ENCODE data around the gene SPINT4. TPM values are rescaled to one million over a fixed set of nuclear protein-coding genes. Genes with fewer than 3 reads are reported as not detected.
"Not testable (repeated sequence)": the region's sequence is repeated elsewhere in the genome, so short reads cannot be mapped to it uniquely, and the experiment has no call there.

The SPINT4 gene
- polyA plus RNA-seq = not detected

DNA sequence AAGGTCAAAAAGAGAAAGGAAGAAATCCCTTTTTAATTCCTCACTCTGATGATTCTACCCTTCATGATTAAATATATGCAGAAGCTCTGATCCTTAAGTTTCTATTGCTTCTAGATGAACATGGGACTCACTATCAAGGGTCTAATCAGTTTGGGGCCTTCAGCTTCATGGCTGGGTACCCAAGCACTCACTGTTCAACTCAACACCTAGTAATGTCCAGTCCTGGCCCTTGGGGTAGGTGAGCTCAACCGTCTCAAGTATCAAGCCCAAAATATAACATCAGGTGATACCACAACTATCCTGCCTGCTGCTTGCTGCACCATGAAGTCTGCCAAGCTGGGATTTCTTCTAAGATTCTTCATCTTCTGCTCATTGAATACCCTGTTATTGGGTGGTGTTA, at the start of gene SPINT4:
Gene SPINT4 (plus strand): TSS at position 301 of the 400 bp plus-strand sequence. CDS start 21 bp downstream, at position 322.
- Mint-ChIP-seq H3K9me3 (peaks cover 0 to 3% (median 0%) of the 10 kb centered on the region in 6 donors), H3K27me3 (ENCODE audit: low read depth in 3 of 3) (peaks cover 3 to 10% (median 10%) of the 10 kb centered on the region in 3 donors), H3K27ac (no peak within 1 kb of the TSS), H3K4me1 (no peaks in the 10 kb centered on the region), H3K4me3 (no peak within 1 kb of the TSS), H3K36me3 (no peaks in the 10 kb centered on the region)
- DNase-seq = no peak

DNA sequence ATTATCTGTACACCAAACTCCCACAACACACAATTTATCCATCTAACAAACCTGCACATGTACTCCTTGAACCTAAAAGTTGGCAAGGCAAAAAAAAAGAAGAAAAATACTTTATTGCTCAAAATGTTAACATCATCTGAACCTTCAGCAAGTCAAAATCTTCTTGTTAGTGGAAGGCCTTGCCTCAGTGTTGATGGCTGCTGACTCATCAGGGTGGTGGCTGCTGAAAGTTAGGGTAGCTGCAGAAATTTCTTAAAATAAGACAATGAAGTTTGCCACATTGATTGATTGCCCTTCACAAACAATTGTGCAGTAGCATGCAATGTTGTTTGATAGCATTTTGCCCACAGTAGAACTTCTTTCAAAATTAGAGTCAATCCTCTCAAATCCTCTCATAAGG, 49.4 kb upstream of the SPINT4 start:
- no peak for DNase-seq
- no peaks in the 10 kb centered on the region for H3K4me1 Mint-ChIP-seq
- H3K9me3 Mint-ChIP-seq = peaks cover 0 to 7% (median 2%) of the 10 kb centered on the region in 6 donors
- H3K27me3 Mint-ChIP-seq (ENCODE audit: low read depth in 3 of 3) = peaks cover 10 to 11% (median 10%) of the 10 kb centered on the region in 3 donors
- H3K36me3 Mint-ChIP-seq = peaks cover 0 to 2% (median 0%) of the 10 kb centered on the region in 3 donors
- H3K27ac Mint-ChIP-seq = no peak overlapping the region
- H3K4me3 Mint-ChIP-seq = no peak overlapping the region

DNA sequence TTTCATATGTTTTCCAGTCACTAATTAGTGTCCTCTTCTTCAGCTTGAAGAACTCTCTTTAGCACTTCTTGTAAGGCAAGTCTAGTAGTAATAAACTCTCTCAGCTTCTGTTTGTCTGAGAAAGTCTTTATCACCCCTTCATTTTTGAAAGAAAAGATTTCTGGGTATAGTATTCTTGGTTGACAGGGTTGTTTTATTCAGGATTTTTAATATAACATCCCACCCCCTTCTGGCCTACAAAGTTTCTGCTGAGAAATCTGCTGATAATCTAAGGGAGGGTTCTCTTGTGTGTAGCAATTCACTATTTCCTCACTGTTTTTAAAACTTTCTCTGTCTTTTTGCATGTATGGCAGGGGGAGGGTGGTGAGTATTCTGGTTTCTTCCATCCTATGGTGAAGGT, 42.5 kb upstream of the SPINT4 start:
- peaks cover 11 to 31% (median 21%) of the 10 kb centered on the region in 6 donors for H3K9me3 Mint-ChIP-seq
- H3K27me3 Mint-ChIP-seq (ENCODE audit: low read depth in 3 of 3) = peaks cover 7 to 21% (median 11%) of the 10 kb centered on the region in 3 donors
- no peaks in the 10 kb centered on the region for H3K4me1 Mint-ChIP-seq
- H3K27ac Mint-ChIP-seq = no peak overlapping the region
- no peak overlapping the region for H3K4me3 Mint-ChIP-seq
- peaks cover 3 to 6% (median 5%) of the 10 kb centered on the region in 3 donors for H3K36me3 Mint-ChIP-seq
- no peak for DNase-seq

DNA sequence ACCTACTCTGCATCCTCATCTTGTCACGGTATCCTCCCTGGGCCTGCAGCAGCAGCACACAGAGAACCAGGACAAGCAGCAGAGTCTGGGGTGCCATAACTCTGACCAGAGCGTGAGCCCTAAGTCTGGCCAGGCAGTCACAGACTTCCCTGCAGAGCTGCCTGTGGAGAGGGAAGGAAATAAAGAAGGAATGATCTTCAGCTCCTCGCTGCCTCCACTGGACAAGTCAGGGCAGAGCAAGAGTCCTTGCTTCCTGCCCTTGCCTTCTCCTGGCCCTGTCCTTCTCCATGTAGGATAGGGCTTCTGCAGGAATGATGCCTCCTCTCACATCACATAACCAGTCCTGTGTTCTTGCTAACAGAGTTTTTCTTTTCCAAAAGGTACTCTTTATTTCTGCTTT, 36.3 kb upstream of the SPINT4 start:
- no peaks in the 10 kb centered on the region for H3K4me1 Mint-ChIP-seq
- H3K4me3 Mint-ChIP-seq = no peak overlapping the region
- H3K9me3 Mint-ChIP-seq = peaks cover 0 to 2% (median 0%) of the 10 kb centered on the region in 6 donors
- no peaks in the 10 kb centered on the region for H3K36me3 Mint-ChIP-seq
- H3K27ac Mint-ChIP-seq = no peak overlapping the region
- no peak for DNase-seq
- H3K27me3 Mint-ChIP-seq (ENCODE audit: low read depth in 3 of 3) = peaks cover 3 to 11% (median 4%) of the 10 kb centered on the region in 3 donors

DNA sequence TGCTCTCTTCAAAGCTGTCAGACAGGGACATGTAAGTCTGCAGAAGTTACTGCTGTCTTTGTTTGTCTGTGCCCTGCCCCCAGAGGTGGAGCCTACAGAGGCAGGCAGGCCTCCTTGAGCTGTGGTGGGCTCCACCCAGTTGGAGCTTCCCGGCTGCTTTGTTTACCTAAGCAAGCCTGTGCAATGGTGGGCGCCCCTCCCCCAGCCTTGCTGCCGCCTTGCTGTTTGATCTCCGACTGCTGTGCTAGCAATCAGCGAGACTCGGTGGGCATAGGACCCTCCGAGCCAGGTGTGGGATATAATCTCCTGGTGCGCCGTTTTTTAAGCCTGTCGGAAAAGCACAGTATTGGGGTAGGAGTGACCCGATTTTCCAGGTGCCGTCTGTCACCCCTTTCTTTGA, 28.8 kb upstream of the SPINT4 start:
- H3K36me3 Mint-ChIP-seq, H3K4me3 Mint-ChIP-seq, H3K27ac Mint-ChIP-seq: not testable (repeated sequence)

DNA sequence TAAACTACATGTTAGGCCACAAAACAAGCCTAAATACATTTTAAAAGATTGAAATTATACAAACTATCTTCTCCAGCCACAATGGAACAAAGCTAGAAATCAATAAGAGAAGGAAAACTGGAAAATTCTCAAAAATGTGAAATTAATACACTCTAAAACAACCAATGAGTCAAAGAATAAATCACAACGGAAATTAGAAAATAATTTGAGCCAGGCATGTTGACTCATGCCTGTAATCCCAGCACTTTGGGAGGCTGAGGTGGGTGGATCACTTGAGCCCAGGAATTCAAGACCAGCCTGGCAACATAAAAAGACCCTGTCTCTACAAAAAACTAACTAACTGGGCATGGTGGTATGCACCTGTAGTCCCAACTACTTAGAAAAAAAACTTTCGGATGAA, 26.7 kb upstream of the SPINT4 start:
- Mint-ChIP-seq H3K4me1 (no peaks in the 10 kb centered on the region), H3K9me3 (no peaks in the 10 kb centered on the region), H3K27me3 (ENCODE audit: low read depth in 3 of 3) (peaks cover 2 to 7% (median 7%) of the 10 kb centered on the region in 3 donors), H3K27ac (no peak overlapping the region), H3K36me3 (no peaks in the 10 kb centered on the region), H3K4me3 (no peak overlapping the region)
- DNase-seq = no peak

More for the DNA sequence above, 28.8 kb upstream of the SPINT4 start:
- H3K4me1 Mint-ChIP-seq, H3K9me3 Mint-ChIP-seq, DNase-seq: not testable (repeated sequence)
- peaks cover 0 to 11% (median 7%) of the 10 kb centered on the region in 3 donors for H3K27me3 Mint-ChIP-seq (ENCODE audit: low read depth in 3 of 3)

DNA sequence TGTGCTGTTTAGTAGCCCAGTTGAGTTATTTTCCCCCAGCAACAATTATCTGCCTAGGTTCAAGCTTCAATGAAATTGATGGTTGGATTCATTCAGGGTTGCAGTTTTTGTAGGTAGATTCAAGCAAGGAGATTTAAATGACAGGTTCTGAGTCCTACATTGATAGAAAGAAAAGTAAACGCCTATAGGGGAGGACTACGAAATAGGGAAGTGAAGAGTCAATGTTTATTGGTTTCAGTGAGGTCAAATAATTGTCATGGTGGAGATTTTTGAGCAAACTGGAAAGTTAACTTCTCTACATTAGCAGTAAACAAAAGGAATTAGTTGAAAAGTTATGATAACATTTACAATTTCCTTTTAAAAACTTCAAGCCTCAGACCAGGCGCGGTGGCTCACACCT, 21.0 kb upstream of the SPINT4 start:
- H3K9me3 Mint-ChIP-seq = no peaks in the 10 kb centered on the region
- H3K36me3 Mint-ChIP-seq = no peaks in the 10 kb centered on the region
- H3K27ac Mint-ChIP-seq = no peak overlapping the region
- H3K4me3 Mint-ChIP-seq = no peak overlapping the region
- peaks cover 3 to 18% (median 5%) of the 10 kb centered on the region in 3 donors for H3K27me3 Mint-ChIP-seq (ENCODE audit: low read depth in 3 of 3)
- DNase-seq = no peak
- no peaks in the 10 kb centered on the region for H3K4me1 Mint-ChIP-seq

DNA sequence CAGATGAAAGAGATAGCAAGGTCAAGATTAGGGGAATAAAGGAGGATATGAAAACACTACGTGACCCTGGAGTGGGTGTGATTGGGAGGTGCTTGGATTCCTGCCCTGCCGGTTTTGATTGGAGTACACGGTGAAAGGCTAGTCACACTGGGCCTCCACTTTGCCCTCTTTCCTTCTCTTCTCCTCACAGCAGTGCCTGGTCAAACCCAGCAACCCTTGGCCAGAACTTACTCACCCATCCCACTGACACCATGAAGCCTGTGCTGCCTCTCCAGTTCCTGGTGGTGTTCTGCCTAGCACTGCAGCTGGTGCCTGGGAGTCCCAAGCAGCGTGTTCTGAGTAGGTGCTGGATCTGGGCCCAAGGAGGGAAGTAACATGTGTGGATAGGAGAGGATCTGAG, 20.3 kb upstream of the SPINT4 start, which contains the start of gene WFDC13:
Gene WFDC13 (plus strand): TSS at position 166 of the 400 bp plus-strand sequence. CDS start 86 bp downstream, at position 252.
- DNase-seq = no peak
- no peaks in the 10 kb centered on the region for H3K9me3 Mint-ChIP-seq
- H3K27ac Mint-ChIP-seq = no peak within 1 kb of the TSS
- no peak within 1 kb of the TSS for H3K4me3 Mint-ChIP-seq
- H3K27me3 Mint-ChIP-seq (ENCODE audit: low read depth in 3 of 3) = peaks cover 2 to 16% (median 5%) of the 10 kb centered on the region in 3 donors
- H3K4me1 Mint-ChIP-seq = no peaks in the 10 kb centered on the region
- H3K36me3 Mint-ChIP-seq = no peaks in the 10 kb centered on the region

DNA sequence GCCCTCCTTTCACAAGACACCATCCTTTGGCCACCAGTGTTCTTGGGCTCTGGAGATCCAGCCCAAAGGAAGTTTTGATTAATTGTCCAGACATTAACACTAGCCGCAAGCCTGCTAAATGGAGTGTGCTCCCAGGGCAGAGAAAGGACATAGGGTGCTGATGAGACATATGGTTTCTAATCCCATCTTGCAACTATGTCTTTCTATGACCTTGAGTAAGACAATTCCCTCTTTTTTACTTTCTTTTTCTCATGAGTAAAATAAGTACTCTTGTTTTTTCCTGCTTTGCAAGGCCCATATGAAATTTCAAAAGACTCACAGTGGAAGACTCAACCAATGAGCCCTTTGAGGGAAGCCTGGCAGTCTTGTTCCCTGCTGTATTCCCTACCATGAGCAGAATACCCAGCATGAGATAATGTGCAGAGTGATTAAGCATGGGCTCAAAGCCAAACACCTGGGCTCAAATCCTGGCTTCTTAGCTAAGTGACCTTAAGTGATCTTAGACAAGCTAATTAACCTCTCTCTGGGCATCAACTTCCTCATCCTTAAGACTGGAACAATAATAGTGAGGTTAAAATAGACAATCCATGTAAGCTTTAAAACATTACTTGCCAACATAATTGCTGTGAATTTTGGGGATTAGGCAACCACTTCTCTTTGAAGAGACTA, 17.0 kb upstream of the SPINT4 start, which contains the start of gene WFDC10B:
Gene WFDC10B (minus strand): TSS at position 51 of the 669 bp plus-strand sequence. CDS start 19,027 bp downstream, outside the sequence.
- H3K27ac Mint-ChIP-seq = no peak within 1 kb of the TSS

DNA sequence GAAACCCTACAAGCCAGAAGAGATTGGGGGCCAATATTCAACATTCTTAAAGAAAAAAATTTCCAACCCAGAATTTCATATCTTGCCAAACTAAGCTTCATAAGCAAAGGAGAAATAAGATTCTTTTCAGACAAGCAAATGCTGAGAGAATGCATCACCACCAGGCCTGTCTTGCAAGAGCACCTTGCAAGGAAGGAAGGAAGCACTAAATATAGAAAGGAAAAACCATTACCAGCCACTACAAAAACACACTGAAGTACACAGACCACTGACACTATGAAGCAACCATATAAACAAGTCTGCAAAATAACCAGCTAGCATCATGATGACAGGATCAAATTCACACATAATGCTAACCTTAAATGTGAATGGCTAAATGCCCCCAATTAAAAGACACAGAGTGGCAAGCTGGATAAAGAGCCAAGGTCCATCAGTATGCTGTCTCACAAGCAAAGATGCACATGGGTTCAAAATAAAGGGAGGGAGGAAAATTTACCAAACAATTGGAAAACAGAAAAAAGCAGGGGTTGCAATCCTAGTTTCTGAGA, 5.9 kb upstream of the SPINT4 start:
- peaks cover 0 to 20% (median 10%) of the 10 kb centered on the region in 3 donors for H3K27me3 Mint-ChIP-seq (ENCODE audit: low read depth in 3 of 3)
- H3K9me3 Mint-ChIP-seq, H3K4me3 Mint-ChIP-seq, H3K36me3 Mint-ChIP-seq: not testable (repeated sequence)
- peak in 1 of 3 donors; percentile 4 for DNase-seq
- H3K4me1 Mint-ChIP-seq = peaks cover 10 to 18% of the 10 kb centered on the region in 2 donors
- H3K27ac Mint-ChIP-seq = peak overlapping the region in 2 of 6 donors; percentile 8 to 11

More for the DNA sequence above, 17.0 kb upstream of the SPINT4 start, which contains the start of gene WFDC10B:
- Mint-ChIP-seq H3K36me3 (no peaks in the 10 kb centered on the region), H3K4me1 (no peaks in the 10 kb centered on the region), H3K27me3 (ENCODE audit: low read depth in 3 of 3) (peaks cover 4 to 25% (median 5%) of the 10 kb centered on the region in 3 donors), H3K9me3 (no peaks in the 10 kb centered on the region), H3K4me3 (no peak within 1 kb of the TSS)
- DNase-seq = no peak

DNA sequence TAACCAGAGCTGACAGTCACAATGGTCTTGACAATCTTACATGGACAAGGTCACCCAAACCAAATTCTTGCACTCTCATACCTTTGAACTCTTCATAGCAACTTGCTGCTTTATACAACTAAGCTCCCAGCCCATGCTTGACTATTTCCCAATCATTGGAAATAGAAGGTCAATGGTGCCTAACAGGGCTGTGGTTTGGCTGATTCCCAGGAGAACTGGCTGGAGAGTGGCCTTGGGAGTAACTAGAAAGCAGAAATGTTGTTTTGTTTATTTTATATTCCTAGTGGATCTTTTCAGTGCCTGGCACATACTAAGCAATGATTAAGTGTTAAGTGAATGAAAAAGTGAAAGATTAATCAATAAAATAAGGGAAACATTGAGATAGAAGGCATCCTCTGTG, 3.0 kb downstream of the SPINT4 start:
- Mint-ChIP-seq H3K4me1 (no peaks in the 10 kb centered on the region), H3K36me3 (no peaks in the 10 kb centered on the region), H3K27ac (no peak overlapping the region), H3K9me3 (peaks cover 0 to 2% (median 0%) of the 10 kb centered on the region in 6 donors), H3K4me3 (no peak overlapping the region), H3K27me3 (ENCODE audit: low read depth in 3 of 3) (peaks cover 2 to 9% (median 3%) of the 10 kb centered on the region in 3 donors)
- DNase-seq = no peak

DNA sequence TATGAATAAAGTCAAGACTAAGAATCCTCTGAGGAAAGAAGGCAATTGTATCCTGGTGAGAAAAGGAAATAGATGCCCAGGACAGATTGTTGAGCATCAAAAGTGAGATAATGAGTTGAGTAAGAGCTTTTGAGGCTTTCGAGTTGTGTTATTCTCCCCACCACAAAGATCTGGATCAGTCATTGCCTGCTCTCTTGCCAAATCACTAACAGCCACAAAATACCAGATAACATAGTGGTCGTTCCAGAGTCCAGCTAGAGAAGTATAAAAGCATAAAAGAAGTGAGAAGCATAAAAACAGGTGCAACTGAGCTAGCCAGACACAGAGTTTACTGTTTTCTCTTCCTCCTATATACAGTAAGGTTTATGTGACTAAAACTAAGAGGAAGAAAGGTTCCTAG, 4.9 kb downstream of the SPINT4 start:
- Mint-ChIP-seq H3K36me3 (peaks cover 0 to 4% (median 3%) of the 10 kb centered on the region in 3 donors), H3K4me1 (no peaks in the 10 kb centered on the region), H3K27ac (no peak overlapping the region), H3K27me3 (ENCODE audit: low read depth in 3 of 3) (peaks cover 2 to 12% (median 5%) of the 10 kb centered on the region in 3 donors), H3K9me3 (peaks cover 4 to 14% (median 11%) of the 10 kb centered on the region in 6 donors), H3K4me3 (no peak overlapping the region)
- no peak for DNase-seq

DNA sequence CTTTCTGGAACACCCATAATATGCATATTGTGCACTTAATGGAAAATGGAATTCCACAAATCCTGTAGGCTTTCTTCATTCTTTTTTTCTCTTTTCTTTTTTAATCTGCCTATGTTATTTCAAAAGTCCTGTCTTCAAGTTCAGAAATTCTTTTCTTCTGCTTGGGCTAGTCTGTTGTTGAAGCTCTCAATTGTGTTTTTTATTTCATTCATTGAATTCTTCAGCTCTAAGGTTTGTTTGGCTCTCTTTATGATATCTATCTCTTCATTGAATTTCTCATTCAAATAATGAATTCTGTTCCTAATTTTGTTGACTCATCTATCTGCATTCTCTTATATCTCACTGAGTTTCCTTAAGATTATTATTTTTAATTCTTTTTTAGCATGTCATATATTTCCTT, 10.1 kb downstream of the SPINT4 start:
- peaks cover 3 to 13% (median 12%) of the 10 kb centered on the region in 3 donors for H3K27me3 Mint-ChIP-seq (ENCODE audit: low read depth in 3 of 3)
- no peak for DNase-seq
- H3K9me3 Mint-ChIP-seq = peaks cover 10 to 34% (median 17%) of the 10 kb centered on the region in 6 donors
- H3K27ac Mint-ChIP-seq = no peak overlapping the region
- H3K36me3 Mint-ChIP-seq = peaks cover 0 to 9% (median 3%) of the 10 kb centered on the region in 3 donors
- no peaks in the 10 kb centered on the region for H3K4me1 Mint-ChIP-seq
- no peak overlapping the region for H3K4me3 Mint-ChIP-seq

DNA sequence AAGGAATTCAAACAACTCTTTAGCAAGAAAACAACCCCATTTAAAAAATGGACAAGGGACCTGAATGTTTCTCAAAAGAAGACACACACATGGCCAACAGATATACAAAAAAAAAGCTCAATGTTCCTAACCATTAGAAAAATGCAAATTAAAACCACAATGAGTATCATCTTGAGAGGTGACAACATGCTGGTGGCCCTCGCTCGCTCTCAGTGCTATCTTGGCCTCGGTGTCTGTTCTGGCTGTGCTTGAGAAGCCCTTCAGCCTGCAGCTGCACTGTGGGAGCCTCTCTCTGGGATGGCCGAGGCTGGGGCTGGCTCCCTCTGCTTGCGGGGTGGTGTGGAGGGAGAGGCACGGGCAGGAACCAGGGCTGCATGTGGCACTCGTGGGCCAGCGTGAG, 13.4 kb downstream of the SPINT4 start:
- Mint-ChIP-seq H3K9me3 (peaks cover 9 to 34% (median 17%) of the 10 kb centered on the region in 6 donors), H3K4me3 (no peak overlapping the region), H3K27me3 (ENCODE audit: low read depth in 3 of 3) (peaks cover 4 to 13% (median 10%) of the 10 kb centered on the region in 3 donors)

More for the DNA sequence above, 13.4 kb downstream of the SPINT4 start:
- H3K4me1 Mint-ChIP-seq = no peaks in the 10 kb centered on the region
- peaks cover 0 to 9% (median 3%) of the 10 kb centered on the region in 3 donors for H3K36me3 Mint-ChIP-seq
- H3K27ac Mint-ChIP-seq = no peak overlapping the region
- no peak for DNase-seq
